ENCODE results near the gene RNU11.
"Not testable (repeated sequence)": the region's sequence is repeated elsewhere in the genome, so short reads cannot be mapped to it uniquely, and the experiment has no call there.

RNU11 gene

DNA sequence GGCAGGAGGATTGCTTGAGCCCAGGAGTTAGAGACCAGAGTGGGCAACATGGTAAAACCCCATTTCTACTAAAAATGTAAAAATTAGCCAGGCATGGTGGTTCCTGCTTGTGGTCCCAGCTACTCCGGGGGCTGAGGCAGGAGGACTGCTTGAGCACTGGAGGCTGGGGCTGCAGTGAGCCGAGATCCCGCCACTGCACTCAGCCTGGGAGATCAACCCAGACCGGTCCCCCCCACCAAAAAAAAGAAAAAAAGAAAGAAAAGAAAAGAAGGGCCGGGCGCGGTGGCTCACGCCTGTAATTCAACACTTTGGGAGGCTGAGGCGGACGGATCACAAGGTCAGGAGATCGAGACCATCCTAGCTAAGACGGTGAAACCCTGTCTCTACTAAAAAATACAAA, 18.4 kb downstream of the RNU11 start:
- no peak for DNase-seq

DNA sequence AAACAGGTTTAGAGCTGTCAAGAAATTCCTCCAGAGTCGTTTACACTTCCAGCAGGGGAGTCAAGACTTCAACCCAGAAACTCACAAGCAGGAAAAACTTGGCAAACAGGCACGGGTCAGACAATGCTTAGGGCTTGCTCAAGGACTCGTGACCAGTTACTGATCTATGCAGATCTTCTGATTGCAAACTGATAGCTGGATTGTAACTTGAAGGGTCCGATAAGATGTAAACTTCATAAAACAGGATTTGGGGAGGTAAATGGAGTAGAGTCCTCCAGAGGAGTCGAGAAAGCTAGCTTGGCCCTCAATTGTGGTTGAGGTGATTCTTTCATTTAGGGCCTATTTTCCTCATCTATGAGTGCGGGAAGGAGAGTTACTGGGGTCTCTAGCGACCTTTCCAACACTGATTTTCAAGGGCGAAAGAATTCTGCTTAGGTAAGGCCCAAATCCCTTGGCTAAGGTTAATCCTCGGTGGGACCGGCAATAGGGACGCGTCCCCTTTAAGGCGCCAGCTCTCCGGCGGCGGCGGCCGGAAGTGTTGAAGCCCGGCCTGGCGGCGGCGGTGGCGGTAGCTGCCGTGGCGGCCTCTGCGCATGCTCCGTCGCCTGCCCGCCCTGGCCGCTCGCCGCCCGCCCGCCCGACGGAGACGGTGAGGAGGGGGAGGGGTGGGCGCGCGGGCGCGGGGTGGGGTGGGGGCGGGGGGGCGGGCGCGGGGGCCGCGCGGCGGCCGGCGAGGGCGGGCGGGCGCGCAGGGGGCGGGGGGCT, 20.0 kb downstream of the RNU11 start, which contains the start of gene GMEB1:
Gene GMEB1 (plus strand): TSS at position 594 of the 765 bp plus-strand sequence. CDS start 14,829 bp downstream, outside the sequence.
- peak; percentile 94 for DNase-seq

GRCh38 chr1:28668956-28669723, 20.7 kb downstream of the RNU11 start:
- DNase-seq: peak; percentile 53

DNA sequence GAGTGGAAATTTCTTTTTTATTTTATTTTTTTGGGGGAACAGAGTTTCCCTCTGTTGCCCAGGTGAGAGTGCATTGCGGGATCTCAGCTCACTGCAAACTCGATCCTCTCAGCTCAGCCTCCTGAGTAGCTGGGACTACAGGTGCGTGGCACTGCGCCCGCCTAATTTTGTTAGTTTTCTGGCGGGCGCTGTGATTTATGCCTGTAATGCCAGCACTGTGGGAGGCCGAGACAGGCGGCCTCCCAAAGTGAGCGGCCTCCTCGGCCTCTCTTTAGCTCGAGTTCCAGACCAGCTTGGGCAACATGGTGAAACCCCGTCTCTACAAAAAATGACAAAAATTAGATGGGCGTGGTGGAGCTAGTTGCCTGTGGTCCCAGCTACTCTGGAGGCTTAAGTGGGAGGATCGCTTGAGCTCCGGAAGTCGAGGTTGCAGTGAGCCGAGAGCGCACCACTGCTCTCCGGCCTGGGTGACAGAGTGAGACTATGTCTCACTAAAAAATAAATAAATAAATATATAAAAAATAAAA, 22.9 kb downstream of the RNU11 start:
- no peak for DNase-seq

- not testable (repeated sequence) for DNase-seq
Observed at GRCh38 chr1:28672971-28673370, 24.6 kb downstream of the RNU11 start.

DNA sequence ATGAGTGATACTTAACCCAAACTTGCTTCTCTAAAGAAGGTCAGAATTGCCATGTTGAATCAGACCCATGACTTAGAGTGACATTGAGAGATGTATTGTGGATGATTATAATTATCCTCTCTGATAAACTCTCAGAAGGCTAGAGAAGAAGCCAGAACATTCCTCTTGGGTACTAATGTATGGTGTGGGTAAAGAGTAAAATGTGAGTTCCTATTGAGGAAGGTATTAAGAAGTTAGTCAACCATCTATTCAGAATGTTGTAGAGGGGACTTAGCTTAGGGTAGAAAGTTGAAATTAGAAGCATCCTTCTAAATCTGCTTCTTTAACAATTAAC, 27.5 kb downstream of the RNU11 start:
- DNase-seq: no peak

DNA sequence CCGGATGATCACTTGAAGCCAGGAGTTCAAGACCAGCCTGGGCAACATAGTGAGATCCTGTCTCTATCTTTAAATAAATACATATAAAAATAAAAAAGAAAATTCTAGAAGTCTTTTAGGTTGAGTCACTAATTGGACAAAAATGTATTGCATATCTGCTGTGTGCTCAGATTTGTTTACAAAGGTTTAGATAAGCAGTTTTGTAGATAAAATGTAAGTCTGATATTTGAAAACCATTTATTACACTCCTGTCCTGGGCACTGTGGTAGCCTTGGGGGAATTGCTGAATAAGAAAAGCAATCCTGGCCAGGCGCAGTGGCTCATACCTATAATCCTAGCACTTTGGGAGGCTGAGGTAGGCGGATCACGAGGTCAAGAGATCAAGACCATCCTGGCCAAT, 31.8 kb downstream of the RNU11 start:
- DNase-seq: no peak

DNA sequence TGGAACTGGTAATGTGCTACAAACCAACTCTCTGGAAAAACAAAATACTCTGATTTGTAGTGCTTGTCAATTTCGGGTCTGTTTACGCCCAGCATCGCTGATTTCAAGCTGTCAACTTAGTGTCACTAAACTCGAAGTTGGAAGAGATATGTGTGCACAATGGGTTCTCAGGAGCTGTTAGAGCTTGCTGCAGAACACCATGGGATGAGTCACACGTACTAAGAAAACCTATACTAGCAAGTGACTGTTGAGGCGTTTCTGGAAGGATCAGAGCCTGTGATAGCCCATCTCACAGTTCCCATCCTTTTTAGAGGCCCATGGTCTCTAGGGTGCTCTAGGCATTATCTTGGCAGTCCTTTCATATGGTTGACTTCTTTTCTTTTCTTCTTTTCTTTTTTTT, 34.4 kb downstream of the RNU11 start:
- DNase-seq: peak; percentile 27

- no peak for DNase-seq
Observed at GRCh38 chr1:28684937-28685336, 36.5 kb downstream of the RNU11 start.

- DNase-seq: not testable (repeated sequence)
Observed at GRCh38 chr1:28691627-28692026, 43.2 kb downstream of the RNU11 start.
